ENCODE results near the gene FNDC10.
"Not testable (repeated sequence)": the region's sequence is repeated elsewhere in the genome, so short reads cannot be mapped to it uniquely, and the experiment has no call there.

FNDC10 gene

GRCh38 chr1:1599935-1600860, at the start of gene FNDC10:
Gene FNDC10, minus strand, starts transcription at chr1:1600135. Its CDS starts 120 bp downstream, at chr1:1600015.
- peak; percentile 52 for DNase-seq (ENCODE audit: low spot score)

- DNase-seq (ENCODE audit: low spot score): not testable (repeated sequence)
These were observed 48.3 kb upstream of the FNDC10 start for GRCh38 chr1:1648265-1648664.

GRCh38 chr1:1647567-1648241, 47.8 kb upstream of the FNDC10 start:
- not testable (repeated sequence) for DNase-seq (ENCODE audit: low spot score)

GRCh38 chr1:1646326-1646725, 46.4 kb upstream of the FNDC10 start:
- DNase-seq (ENCODE audit: low spot score): not testable (repeated sequence)

GRCh38 chr1:1640711-1641461, 41.0 kb upstream of the FNDC10 start:
- DNase-seq (ENCODE audit: low spot score): not testable (repeated sequence)

GRCh38 chr1:1640081-1640480, 40.1 kb upstream of the FNDC10 start:
- not testable (repeated sequence) for DNase-seq (ENCODE audit: low spot score)

- not testable (repeated sequence) for DNase-seq (ENCODE audit: low spot score)
These were observed 39.4 kb upstream of the FNDC10 start for GRCh38 chr1:1639368-1639767.

- DNase-seq (ENCODE audit: low spot score): not testable (repeated sequence)
These were observed 38.6 kb upstream of the FNDC10 start for GRCh38 chr1:1638528-1638927.

GRCh38 chr1:1637479-1637875, 37.5 kb upstream of the FNDC10 start:
- not testable (repeated sequence) for DNase-seq (ENCODE audit: low spot score)

- DNase-seq (ENCODE audit: low spot score): not testable (repeated sequence)
These were observed 36.9 kb upstream of the FNDC10 start for GRCh38 chr1:1636621-1637478.

- DNase-seq (ENCODE audit: low spot score): peak; percentile 42
These were observed 34.7 kb upstream of the FNDC10 start for GRCh38 chr1:1634613-1635012.

GRCh38 chr1:1633409-1633808, 33.5 kb upstream of the FNDC10 start:
- DNase-seq (ENCODE audit: low spot score): not testable (repeated sequence)

- DNase-seq (ENCODE audit: low spot score): peak; percentile 69
These were observed 32.0 kb upstream of the FNDC10 start, which contains the start of gene MMP23B for GRCh38 chr1:1631782-1632420. Gene MMP23B, plus strand, starts transcription at chr1:1632173. Its CDS starts 46 bp downstream, at chr1:1632219.

- peak; percentile 66 for DNase-seq (ENCODE audit: low spot score)
These were observed 31.2 kb upstream of the FNDC10 start for GRCh38 chr1:1630965-1631781.

- DNase-seq (ENCODE audit: low spot score): peak; percentile 85
These were observed 30.4 kb upstream of the FNDC10 start for GRCh38 chr1:1630191-1630964.

GRCh38 chr1:1629430-1630190, 29.7 kb upstream of the FNDC10 start:
- peak; percentile 45 for DNase-seq (ENCODE audit: low spot score)

- DNase-seq (ENCODE audit: low spot score): peak; percentile 62
These were observed 29.0 kb upstream of the FNDC10 start for GRCh38 chr1:1628754-1629429.
